NB4 (cell line): ENCODE results near the gene RSU1.

Experiments
- DNase-seq: peaks from one replicate; pipeline ENCODE4 v3.0.0; 2010; ENCODE audit warnings: low read depth
- H3K4me3 ChIP-seq: one replicate; pipeline ENCODE4 v1.5.1; 2011; ENCODE audit warnings: mild to moderate bottlenecking, low read depth, low read length, moderate library complexity
- CTCF ChIP-seq: IDR thresholded peaks from one replicate; pipeline ENCODE4 v1.5.1; 2012; ENCODE audit warnings: low read depth, low read length
- MAX ChIP-seq: IDR thresholded peaks from 2 replicates; pipeline ENCODE4 v1.6.1; 2011; ENCODE audit warnings: low read depth, low read length
- MYC ChIP-seq: IDR thresholded peaks from 2 replicates; pipeline ENCODE4 v1.6.1; 2011; ENCODE audit warnings: low read depth, low read length
- POLR2A ChIP-seq: IDR thresholded peaks from 2 replicates; pipeline ENCODE4 v1.6.1; 2011; ENCODE audit warnings: mild to moderate bottlenecking; ENCODE audit not compliant: insufficient read length; ENCODE audit errors: extremely low read depth

RSU1 gene

GRCh38 chr10:16856567-16856966 lies 39.3 kb upstream of the RSU1 start:
- no peak for TF ChIP-seq MYC
- no peak for TF ChIP-seq POLR2A
- TF ChIP-seq CTCF = no peak
- no peak for TF ChIP-seq MAX
- no peak overlapping the region for H3K4me3 ChIP-seq
- DNase-seq = no peak

- TF ChIP-seq CTCF = no peak
- TF ChIP-seq MYC = no peak
- no peak for TF ChIP-seq MAX
- no peak for TF ChIP-seq POLR2A
- no peak overlapping the region for H3K4me3 ChIP-seq
- DNase-seq = no peak
Measured at GRCh38 chr10:16856092-16856491, 38.9 kb upstream of the RSU1 start.

GRCh38 chr10:16854623-16855022 lies 37.4 kb upstream of the RSU1 start:
- DNase-seq = no peak
- no peak overlapping the region for H3K4me3 ChIP-seq
- TF ChIP-seq MYC (no peak), CTCF (no peak), MAX (no peak), POLR2A (no peak)

GRCh38 chr10:16853809-16854208 lies 36.6 kb upstream of the RSU1 start:
- H3K4me3 ChIP-seq = no peak overlapping the region
- no peak for DNase-seq

GRCh38 chr10:16853201-16853600 lies 36.0 kb upstream of the RSU1 start:
- TF ChIP-seq CTCF (no peak), MAX (no peak), MYC (no peak), POLR2A (no peak)
- H3K4me3 ChIP-seq = no peak overlapping the region
- peak; percentile 30 for DNase-seq

More at GRCh38 chr10:16853809-16854208, 36.6 kb upstream of the RSU1 start:
- TF ChIP-seq MAX (no peak), MYC (no peak), CTCF (no peak), POLR2A (no peak)

- H3K4me3 ChIP-seq = no peak overlapping the region
Measured at GRCh38 chr10:16852624-16853023, 35.4 kb upstream of the RSU1 start.

More at GRCh38 chr10:16852624-16853023, 35.4 kb upstream of the RSU1 start:
- TF ChIP-seq MAX = no peak
- no peak for TF ChIP-seq CTCF
- no peak for TF ChIP-seq POLR2A
- TF ChIP-seq MYC = no peak
- DNase-seq = no peak
